OCI-LY1 (cell line): ENCODE results near the gene CAMK2D.

Experiments used
- H2AFZ ChIP-seq: fragments of 200-600 bp; sonication (generic), shearing (Covaris generic); 2 replicates; pipeline ENCODE4 v1.6.0; 2014; ENCODE audit warnings: antibody characterized with exemption, mild to moderate bottlenecking, low read length
- H3F3A ChIP-seq: fragments of 200-600 bp; sonication (generic), shearing (Covaris generic); 2 replicates; pipeline ENCODE4 v1.6.0; 2014; ENCODE audit warnings: mild to moderate bottlenecking, antibody characterized with exemption, low read length, moderate library complexity; ENCODE audit not compliant: insufficient read depth
- H3K27ac ChIP-seq: fragments of 200-600 bp; sonication (generic); 2 replicates; pipeline ENCODE4 v1.5.1; 2014; ENCODE audit warnings: low read length, mixed run types, mild to moderate bottlenecking, low read depth; ENCODE audit not compliant: poor library complexity, severe bottlenecking
- H3K27me3 ChIP-seq: fragments of 200-600 bp; sonication (generic); 2 replicates; pipeline ENCODE4 v1.6.0; 2014; ENCODE audit warnings: antibody characterized with exemption, mild to moderate bottlenecking, low read length, moderate library complexity; ENCODE audit not compliant: insufficient read depth
- H3K36me3 ChIP-seq: fragments of 200-600 bp; sonication (generic); 2 replicates; pipeline ENCODE4 v1.6.1; 2014; ENCODE audit warnings: mild to moderate bottlenecking, antibody characterized with exemption, low read length, moderate library complexity, mixed read lengths; ENCODE audit not compliant: insufficient read depth
- H3K4me1 ChIP-seq: fragments of 200-600 bp; sonication (generic); 2 replicates; pipeline ENCODE4 v1.5.1; 2014; ENCODE audit warnings: mild to moderate bottlenecking, low read length, moderate library complexity; ENCODE audit not compliant: insufficient read depth, severe bottlenecking
- H3K4me2 ChIP-seq: fragments of 200-600 bp; sonication (generic), shearing (Covaris generic); 2 replicates; pipeline ENCODE4 v1.6.1; 2014; ENCODE audit warnings: low read length
- H3K4me3 ChIP-seq: fragments of 200-600 bp; sonication (generic); 2 replicates; pipeline ENCODE4 v1.5.1; 2014; ENCODE audit warnings: low read length, low read depth, mild to moderate bottlenecking, mixed read lengths; ENCODE audit not compliant: poor library complexity, severe bottlenecking
- H3K79me2 ChIP-seq: fragments of 200-600 bp; shearing (Covaris generic); 2 replicates; pipeline ENCODE4 v1.6.1; 2016; ENCODE audit warnings: mixed run types, low read length, mixed read lengths; ENCODE audit not compliant: insufficient read depth
- H3K9ac ChIP-seq: fragments of 200-600 bp; sonication (generic), shearing (Covaris generic); 2 replicates; pipeline ENCODE4 v1.6.1; 2014; ENCODE audit warnings: mild to moderate bottlenecking, low read length, mixed read lengths
- H3K9me2 ChIP-seq: fragments of 200-600 bp; sonication (generic), shearing (Covaris generic); 2 replicates; pipeline ENCODE4 v1.6.1; 2014; ENCODE audit warnings: low read depth, mild to moderate bottlenecking, low read length, mixed read lengths
- H3K9me3 ChIP-seq: fragments of 200-600 bp; shearing (Covaris generic); 2 replicates; pipeline ENCODE4 v1.6.1; 2014; ENCODE audit warnings: low read length, mixed read lengths
- H4K20me1 ChIP-seq: fragments of 200-600 bp; sonication (generic), shearing (Covaris generic); 2 replicates; pipeline ENCODE4 v1.6.0; 2016; ENCODE audit warnings: mild to moderate bottlenecking, low read length; ENCODE audit not compliant: insufficient read depth
- EZH2 ChIP-seq: fragments of 200-600 bp; sonication (generic), shearing (Covaris generic); IDR thresholded peaks from 2 replicates; pipeline ENCODE4 v1.8.0; 2017; ENCODE audit warnings: borderline replicate concordance, mixed run types, mild to moderate bottlenecking, antibody characterized with exemption, low read length, moderate library complexity, mixed read lengths
- TF ChIP-seq, protein P1 (sequence below): fragments of 200-600 bp; sonication (generic), shearing (Covaris generic); IDR thresholded peaks from 2 replicates; pipeline ENCODE4 v1.5.1; 2017; ENCODE audit warnings: mild to moderate bottlenecking, antibody characterized with exemption, low read length, moderate library complexity, mixed read lengths

CAMK2D gene

DNA sequence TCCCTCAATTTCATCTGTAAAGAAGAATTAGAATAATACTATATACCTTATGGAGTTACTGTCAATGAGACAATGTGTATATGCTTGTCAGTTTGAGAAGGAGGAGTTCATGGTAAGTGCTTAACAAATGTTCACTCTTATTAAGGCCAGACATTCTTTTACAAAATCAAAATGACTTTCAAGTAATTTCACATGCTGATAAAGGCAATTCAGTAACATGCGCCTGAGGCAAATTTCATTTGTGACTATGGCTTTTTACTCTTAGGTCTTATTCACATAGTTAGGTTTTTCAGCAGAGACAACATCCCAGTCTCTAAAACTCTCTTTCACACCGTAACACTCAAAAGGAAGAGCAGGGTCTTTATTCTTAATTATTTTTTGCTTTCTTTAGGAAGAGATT, 174.4 kb downstream of the CAMK2D start:
- H3K4me1 ChIP-seq = peaks cover 48% of the 10 kb centered on the region
- H3K4me3 ChIP-seq = no peak overlapping the region
- H3K4me2 ChIP-seq = no peak overlapping the region
- no peaks in the 10 kb centered on the region for H3K9me3 ChIP-seq
- no peak overlapping the region for H3K27ac ChIP-seq
- no peaks in the 10 kb centered on the region for H3F3A ChIP-seq
- no peaks in the 10 kb centered on the region for H3K79me2 ChIP-seq
- no peak overlapping the region for H3K9ac ChIP-seq
- no peaks in the 10 kb centered on the region for H3K9me2 ChIP-seq
- no peaks in the 10 kb centered on the region for H3K27me3 ChIP-seq
- H3K36me3 ChIP-seq = peaks cover 27% of the 10 kb centered on the region
- TF ChIP-seq EZH2 = no peak
- TF ChIP-seq, protein P1, sequence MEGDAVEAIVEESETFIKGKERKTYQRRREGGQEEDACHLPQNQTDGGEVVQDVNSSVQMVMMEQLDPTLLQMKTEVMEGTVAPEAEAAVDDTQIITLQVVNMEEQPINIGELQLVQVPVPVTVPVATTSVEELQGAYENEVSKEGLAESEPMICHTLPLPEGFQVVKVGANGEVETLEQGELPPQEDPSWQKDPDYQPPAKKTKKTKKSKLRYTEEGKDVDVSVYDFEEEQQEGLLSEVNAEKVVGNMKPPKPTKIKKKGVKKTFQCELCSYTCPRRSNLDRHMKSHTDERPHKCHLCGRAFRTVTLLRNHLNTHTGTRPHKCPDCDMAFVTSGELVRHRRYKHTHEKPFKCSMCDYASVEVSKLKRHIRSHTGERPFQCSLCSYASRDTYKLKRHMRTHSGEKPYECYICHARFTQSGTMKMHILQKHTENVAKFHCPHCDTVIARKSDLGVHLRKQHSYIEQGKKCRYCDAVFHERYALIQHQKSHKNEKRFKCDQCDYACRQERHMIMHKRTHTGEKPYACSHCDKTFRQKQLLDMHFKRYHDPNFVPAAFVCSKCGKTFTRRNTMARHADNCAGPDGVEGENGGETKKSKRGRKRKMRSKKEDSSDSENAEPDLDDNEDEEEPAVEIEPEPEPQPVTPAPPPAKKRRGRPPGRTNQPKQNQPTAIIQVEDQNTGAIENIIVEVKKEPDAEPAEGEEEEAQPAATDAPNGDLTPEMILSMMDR = no peak
- H2AFZ ChIP-seq = no peak overlapping the region
- H4K20me1 ChIP-seq = no peaks in the 10 kb centered on the region

DNA sequence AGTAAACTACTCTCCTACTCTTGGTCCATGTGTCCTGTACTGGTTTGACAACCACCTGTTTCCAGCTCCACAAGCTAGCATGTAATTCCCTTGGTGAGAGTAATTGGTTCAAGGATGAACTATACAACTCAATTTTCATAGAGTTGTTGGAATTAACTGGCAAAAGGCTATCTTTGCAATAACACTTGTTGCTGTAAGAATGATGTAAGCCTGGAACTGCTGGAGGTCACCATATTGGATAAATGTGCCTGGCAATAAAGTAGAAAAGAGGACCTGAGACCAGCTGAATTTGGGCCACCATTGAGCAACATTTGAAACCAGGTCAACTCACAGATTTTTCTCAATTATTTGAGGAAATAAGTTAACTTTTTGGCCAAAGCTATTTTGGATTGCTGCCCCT, 175.5 kb downstream of the CAMK2D start:
- no peaks in the 10 kb centered on the region for H4K20me1 ChIP-seq
- no peak overlapping the region for H3K4me2 ChIP-seq
- no peaks in the 10 kb centered on the region for H3F3A ChIP-seq
- no peaks in the 10 kb centered on the region for H3K9me3 ChIP-seq
- no peak overlapping the region for H2AFZ ChIP-seq
- no peaks in the 10 kb centered on the region for H3K27me3 ChIP-seq
- H3K27ac ChIP-seq = peak overlapping the region; percentile 3
- TF ChIP-seq EZH2 = no peak
- TF ChIP-seq, protein P1 = no peak
- no peaks in the 10 kb centered on the region for H3K9me2 ChIP-seq
- H3K79me2 ChIP-seq = no peaks in the 10 kb centered on the region
- no peak overlapping the region for H3K9ac ChIP-seq
- H3K4me3 ChIP-seq = no peak overlapping the region
- peaks cover 40% of the 10 kb centered on the region for H3K4me1 ChIP-seq
- peaks cover 22% of the 10 kb centered on the region; the same call in 1 of the 2 replicates for H3K36me3 ChIP-seq

DNA sequence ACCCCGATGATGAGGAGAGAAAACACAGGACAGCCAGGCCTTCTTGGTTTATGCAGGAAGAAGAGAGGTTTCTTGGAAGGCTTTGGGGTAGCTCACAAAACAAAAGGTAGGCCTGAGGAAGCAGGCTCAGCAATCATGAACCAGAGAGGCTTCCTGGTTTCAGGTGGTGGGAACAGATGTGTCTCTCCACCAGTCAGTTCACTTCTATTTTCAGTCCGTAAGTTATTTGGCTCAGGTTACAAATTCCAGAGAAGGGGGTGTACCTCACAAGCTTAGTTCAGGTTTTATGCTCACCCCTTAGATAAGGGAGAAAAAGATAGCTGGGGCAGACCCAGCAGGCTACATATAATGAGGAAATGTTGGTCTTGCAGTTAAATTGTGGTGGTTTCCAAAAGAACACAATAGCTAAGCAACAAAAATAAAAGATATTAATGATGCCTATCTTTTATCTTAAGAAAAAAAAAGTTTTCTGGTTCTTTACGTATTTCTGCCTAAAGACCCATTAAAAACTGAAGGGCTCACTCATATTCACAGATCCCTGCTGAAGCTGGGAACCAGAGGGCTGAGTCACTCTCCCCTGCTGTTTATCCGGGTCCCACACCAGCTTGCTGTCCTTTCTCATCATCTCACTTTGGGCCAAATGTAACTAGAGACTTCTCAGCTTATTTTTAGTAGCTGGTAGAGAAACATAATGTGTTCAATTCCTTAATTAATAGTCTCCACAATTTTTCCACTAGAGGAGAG, 177.0 kb downstream of the CAMK2D start:
- no peak overlapping the region; the same call in 1 of the 2 replicates for H3K4me2 ChIP-seq
- H3K9me3 ChIP-seq = no peaks in the 10 kb centered on the region
- H3F3A ChIP-seq = no peaks in the 10 kb centered on the region
- no peaks in the 10 kb centered on the region for H3K27me3 ChIP-seq
- H3K9me2 ChIP-seq = no peaks in the 10 kb centered on the region
- H4K20me1 ChIP-seq = no peaks in the 10 kb centered on the region
- 0 out of 2 replicates have a peak, but pooled peaks cover 6% of the 10 kb centered on the region for H3K79me2 ChIP-seq
- H3K4me3 ChIP-seq = no peak overlapping the region
- H3K27ac ChIP-seq = peak overlapping the region; percentile 70
- peaks cover 29% of the 10 kb centered on the region; the same call in 1 of the 2 replicates for H3K36me3 ChIP-seq
- H2AFZ ChIP-seq = no peak overlapping the region
- no peak for TF ChIP-seq EZH2
- TF ChIP-seq, protein P1 = no peak
- H3K4me1 ChIP-seq = peaks cover 51% of the 10 kb centered on the region
- no peak overlapping the region for H3K9ac ChIP-seq
